SK-N-SH treated with all-trans-retinoic acid at 6 μM for 48 hours (cell line): ENCODE results near the gene CST11.

ENCODE experiments used
- ATAC-seq: fragments of 200-7000 bp; cut with Tn5 transposase; 3 replicates; pipeline ENCODE4 v1.9.1; 2020; ENCODE audit warnings: mild to moderate bottlenecking, moderate library complexity
- BACH2 ChIP-seq: fragments of 250-450 bp; sonication (Bioruptor Pico); IDR thresholded peaks from 2 replicates; pipeline ENCODE4 v1.9.0; 2021; ENCODE audit warnings: mild to moderate bottlenecking, borderline replicate concordance
- CREB5 ChIP-seq: fragments of 250-450 bp; sonication (Bioruptor Pico); IDR thresholded peaks from 2 replicates; pipeline ENCODE4 v1.5.1; 2020; ENCODE audit warnings: low read depth, mild to moderate bottlenecking, moderate library complexity
- CSDC2 ChIP-seq: fragments of 250-450 bp; sonication (Bioruptor Pico); IDR thresholded peaks from 2 replicates; pipeline ENCODE4 v1.5.0; 2020; ENCODE audit warnings: mild to moderate bottlenecking, moderate library complexity
- CSRNP3 ChIP-seq: fragments of 250-450 bp; sonication (Bioruptor Pico); IDR thresholded peaks from 2 replicates; pipeline ENCODE4 v1.5.1; 2021; ENCODE audit warnings: mild to moderate bottlenecking, moderate library complexity
- ESRRG ChIP-seq: fragments of 250-450 bp; sonication (Bioruptor Pico); IDR thresholded peaks from 2 replicates; pipeline ENCODE4 v1.6.1; 2021; ENCODE audit warnings: mild to moderate bottlenecking
- GLIS3 ChIP-seq: fragments of 250-450 bp; sonication (Bioruptor Pico); IDR thresholded peaks from 2 replicates; pipeline ENCODE4 v1.5.0; 2020; ENCODE audit warnings: mild to moderate bottlenecking, moderate library complexity
- OSR1 ChIP-seq: fragments of 250-450 bp; sonication (Bioruptor Pico); IDR thresholded peaks from 2 replicates; pipeline ENCODE4 v1.8.0; 2022; ENCODE audit warnings: moderate library complexity, mild to moderate bottlenecking, inconsistent platforms
- PATZ1 ChIP-seq: fragments of 250-450 bp; sonication (Bioruptor Pico); IDR thresholded peaks from 2 replicates; pipeline ENCODE4 v1.8.0; 2020; ENCODE audit warnings: mild to moderate bottlenecking, moderate library complexity, borderline replicate concordance
- POU6F1 ChIP-seq: fragments of 250-450 bp; sonication (Bioruptor Pico); IDR thresholded peaks from 2 replicates; pipeline ENCODE4 v1.8.0; 2021; ENCODE audit warnings: low read depth, mild to moderate bottlenecking, moderate library complexity, borderline replicate concordance
- RARB ChIP-seq: fragments of 250-450 bp; sonication (Bioruptor Pico); IDR thresholded peaks from 2 replicates; pipeline ENCODE4 v1.8.0; 2021; ENCODE audit warnings: mild to moderate bottlenecking, moderate library complexity
- SNAI2 ChIP-seq: fragments of 250-450 bp; sonication (Bioruptor Pico); IDR thresholded peaks from 2 replicates; pipeline ENCODE4 v1.5.0; 2020; ENCODE audit warnings: mild to moderate bottlenecking, moderate library complexity
- TCF4 ChIP-seq: fragments of 250-450 bp; sonication (Bioruptor Pico); IDR thresholded peaks from 2 replicates; pipeline ENCODE4 v1.8.0; 2021; ENCODE audit warnings: mild to moderate bottlenecking, moderate library complexity, borderline replicate concordance
- TOX ChIP-seq: fragments of 250-450 bp; sonication (Bioruptor Pico); IDR thresholded peaks from 2 replicates; pipeline ENCODE4 v1.8.0; 2021; ENCODE audit warnings: mild to moderate bottlenecking, moderate library complexity, borderline replicate concordance
- TSHZ2 ChIP-seq: fragments of 250-450 bp; sonication (Bioruptor Pico); IDR thresholded peaks from 2 replicates; pipeline ENCODE4 v1.5.0; 2020; ENCODE audit warnings: mild to moderate bottlenecking, moderate library complexity
- ZFP3 ChIP-seq: fragments of 250-450 bp; sonication (Bioruptor Pico); IDR thresholded peaks from 2 replicates; pipeline ENCODE4 v1.5.0; 2020; ENCODE audit warnings: mild to moderate bottlenecking, moderate library complexity
- ZFP30 ChIP-seq: fragments of 450-650 bp; formaldehyde crosslinking; IDR thresholded peaks from 2 replicates; pipeline ENCODE4 v1.5.0; 2022; ENCODE audit warnings: mild to moderate bottlenecking, moderate library complexity
- ZNF565 ChIP-seq: fragments of 450-650 bp; formaldehyde crosslinking; conservative IDR thresholded peaks from 2 replicates; pipeline ENCODE4 v1.5.0; 2020; ENCODE audit warnings: low read depth, mild to moderate bottlenecking, moderate library complexity
- ZNF70 ChIP-seq: fragments of 450-650 bp; formaldehyde crosslinking; IDR thresholded peaks from 2 replicates; pipeline ENCODE4 v1.5.0; 2020; ENCODE audit warnings: mild to moderate bottlenecking, moderate library complexity
- ZNF8 ChIP-seq: fragments of 450-650 bp; formaldehyde crosslinking; IDR thresholded peaks from 2 replicates; pipeline ENCODE4 v1.5.0; 2020; ENCODE audit warnings: mild to moderate bottlenecking, moderate library complexity

CST11 gene

GRCh38 chr20:23440004-23440403 is 12.7 kb downstream of the CST11 start (continued):
- TF ChIP-seq TSHZ2 (CRISPR knock-in tag), result no peak

GRCh38 chr20:23438661-23439060 is 14.0 kb downstream of the CST11 start:
- ATAC-seq, result no peak
- no peak for TF ChIP-seq CSRNP3
- no peak for TF ChIP-seq TOX (CRISPR knock-in tag)
- no peak for TF ChIP-seq BACH2 (CRISPR knock-in tag)
- no peak for TF ChIP-seq CREB5 (CRISPR knock-in tag)
- no peak for TF ChIP-seq SNAI2 (CRISPR knock-in tag)
- no peak for TF ChIP-seq PATZ1 (CRISPR knock-in tag)
- no peak for TF ChIP-seq CSDC2 (CRISPR knock-in tag)
- TF ChIP-seq GLIS3 (CRISPR knock-in tag), result no peak

- no peak for ATAC-seq
- TF ChIP-seq TCF4 (CRISPR knock-in tag) (no peak), ZFP3 (CRISPR knock-in tag) (no peak), RARB (CRISPR knock-in tag) (no peak), TOX (CRISPR knock-in tag) (no peak), CREB5 (CRISPR knock-in tag) (no peak), ESRRG (CRISPR knock-in tag) (no peak), GLIS3 (CRISPR knock-in tag) (no peak), BACH2 (CRISPR knock-in tag) (no peak), ZFP30 (CRISPR knock-in tag) (no peak), ZNF8 (CRISPR knock-in tag) (no peak), TSHZ2 (CRISPR knock-in tag) (no peak), CSDC2 (CRISPR knock-in tag) (no peak), ZNF70 (CRISPR knock-in tag) (no peak), POU6F1 (CRISPR knock-in tag) (no peak), ZNF565 (CRISPR knock-in tag) (no peak), OSR1 (CRISPR knock-in tag) (no peak)
- TF ChIP-seq, all 23 proteins: peak for 0
Measured at GRCh38 chr20:23437126-23437899, 15.4 kb downstream of the CST11 start.
